DOHH2 (cell line): ENCODE measurements around the gene ESRRB.

Source experiments
- H3F3A ChIP-seq: fragments of 200-600 bp; sonication (generic), shearing (Covaris generic); 2 replicates; pipeline ENCODE4 v1.6.0; 2016; ENCODE audit warnings: antibody characterized with exemption, mild to moderate bottlenecking; ENCODE audit not compliant: control insufficient read depth, insufficient read depth
- H3K27ac ChIP-seq: fragments of 200-600 bp; sonication (generic); 2 replicates; pipeline ENCODE4 v1.5.1; 2014; ENCODE audit warnings: low read depth, mild to moderate bottlenecking, low read length, moderate library complexity
- H3K27me3 ChIP-seq: fragments of 200-600 bp; sonication (generic); 2 replicates; pipeline ENCODE4 v1.6.1; 2014; ENCODE audit warnings: mild to moderate bottlenecking, low read length, mixed read lengths; ENCODE audit not compliant: control insufficient read depth
- H3K36me3 ChIP-seq: fragments of 200-600 bp; sonication (generic); 2 replicates; pipeline ENCODE4 v1.6.1; 2014; ENCODE audit warnings: mild to moderate bottlenecking, low read length, moderate library complexity, mixed read lengths; ENCODE audit not compliant: control insufficient read depth
- H3K4me1 ChIP-seq: fragments of 200-600 bp; sonication (generic); 2 replicates; pipeline ENCODE4 v1.6.1; 2014; ENCODE audit warnings: mild to moderate bottlenecking, low read length, mixed read lengths; ENCODE audit not compliant: control insufficient read depth
- H3K4me2 ChIP-seq: fragments of 200-600 bp; sonication (generic); 2 replicates; pipeline ENCODE4 v1.6.0; 2014; ENCODE audit warnings: mild to moderate bottlenecking, low read length, moderate library complexity
- H3K4me3 ChIP-seq: fragments of 200-600 bp; sonication (generic); 2 replicates; pipeline ENCODE4 v1.5.1; 2014; ENCODE audit warnings: mild to moderate bottlenecking, low read length, mixed read lengths
- H3K79me2 ChIP-seq: fragments of 200-600 bp; sonication (generic); 2 replicates; pipeline ENCODE4 v1.6.1; 2014; ENCODE audit warnings: mild to moderate bottlenecking, low read length, mixed read lengths; ENCODE audit not compliant: control insufficient read depth
- H3K9me2 ChIP-seq: fragments of 200-600 bp; sonication (generic); replicated peaks from 2 replicates; pipeline ENCODE4 v1.6.1; 2014; ENCODE audit warnings: mild to moderate bottlenecking, low read length, mixed read lengths; ENCODE audit not compliant: control insufficient read depth
- H3K9me3 ChIP-seq: fragments of 200-600 bp; sonication (generic); 2 replicates; pipeline ENCODE4 v1.6.1; 2014; ENCODE audit warnings: antibody characterized with exemption, low read length, mixed read lengths; ENCODE audit not compliant: control insufficient read depth, insufficient read depth
- H4K20me1 ChIP-seq: fragments of 200-600 bp; sonication (generic); 2 replicates; pipeline ENCODE4 v1.6.0; 2014; ENCODE audit warnings: low read depth, mild to moderate bottlenecking, antibody characterized with exemption, low read length, moderate library complexity; ENCODE audit not compliant: control insufficient read depth, insufficient read depth
- EZH2phosphoT487 ChIP-seq: fragments of 200-600 bp; sonication (generic); IDR thresholded peaks from 2 replicates; pipeline ENCODE4 v1.6.1; 2017; ENCODE audit warnings: borderline replicate concordance, mild to moderate bottlenecking, antibody characterized with exemption, low read length, moderate library complexity, mixed read lengths
- TF ChIP-seq, protein P1 (sequence below): fragments of 200-600 bp; sonication (generic); IDR thresholded peaks from one replicate; pipeline ENCODE4 v1.5.1; 2014; ENCODE audit warnings: antibody characterized with exemption, mild to moderate bottlenecking, low read depth, low read length; ENCODE audit not compliant: poor library complexity, severe bottlenecking

Gene ESRRB

DNA sequence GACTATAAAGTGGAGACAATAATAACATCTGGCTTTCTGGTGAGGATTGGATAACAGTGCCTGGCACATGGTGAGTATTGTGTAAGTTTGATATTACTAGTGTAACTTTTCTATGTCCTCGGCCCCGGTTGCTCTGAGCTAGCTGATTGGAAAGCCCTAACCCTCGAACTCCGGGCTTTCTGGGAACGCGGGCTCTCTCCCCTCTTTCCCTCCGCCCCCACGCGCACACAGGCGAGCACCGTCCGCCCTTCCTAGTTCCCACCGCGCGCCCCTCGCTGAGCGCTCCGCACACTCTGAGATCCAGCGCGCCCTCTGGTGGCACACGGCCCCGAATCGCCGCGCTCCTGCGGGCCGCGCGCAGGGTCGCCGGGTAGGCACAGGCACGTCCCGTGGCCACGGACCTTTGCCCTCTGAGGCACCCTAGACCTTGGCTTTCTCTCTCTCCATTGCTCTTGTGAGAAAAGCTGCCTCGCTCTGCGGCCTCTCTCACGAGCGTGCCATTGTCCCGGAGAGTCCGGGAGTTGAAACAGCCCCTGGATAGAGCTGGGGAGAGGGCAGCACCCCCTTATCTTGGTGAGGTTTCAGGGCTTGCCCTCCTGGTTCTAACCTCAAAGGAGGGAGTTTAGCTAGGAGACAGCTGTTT, 23.2 kb upstream of the ESRRB start:
- no peaks in the 10 kb centered on the region for H3K36me3 ChIP-seq
- no peak overlapping the region for H3K4me3 ChIP-seq
- H3K9me3 ChIP-seq = no peaks in the 10 kb centered on the region
- peak overlapping the region; percentile 21 for H3K4me2 ChIP-seq
- no peaks in the 10 kb centered on the region for H3K79me2 ChIP-seq
- H3K27ac ChIP-seq = no peak overlapping the region
- H3F3A ChIP-seq = no peaks in the 10 kb centered on the region
- no peak for TF ChIP-seq EZH2phosphoT487
- TF ChIP-seq, protein P1, sequence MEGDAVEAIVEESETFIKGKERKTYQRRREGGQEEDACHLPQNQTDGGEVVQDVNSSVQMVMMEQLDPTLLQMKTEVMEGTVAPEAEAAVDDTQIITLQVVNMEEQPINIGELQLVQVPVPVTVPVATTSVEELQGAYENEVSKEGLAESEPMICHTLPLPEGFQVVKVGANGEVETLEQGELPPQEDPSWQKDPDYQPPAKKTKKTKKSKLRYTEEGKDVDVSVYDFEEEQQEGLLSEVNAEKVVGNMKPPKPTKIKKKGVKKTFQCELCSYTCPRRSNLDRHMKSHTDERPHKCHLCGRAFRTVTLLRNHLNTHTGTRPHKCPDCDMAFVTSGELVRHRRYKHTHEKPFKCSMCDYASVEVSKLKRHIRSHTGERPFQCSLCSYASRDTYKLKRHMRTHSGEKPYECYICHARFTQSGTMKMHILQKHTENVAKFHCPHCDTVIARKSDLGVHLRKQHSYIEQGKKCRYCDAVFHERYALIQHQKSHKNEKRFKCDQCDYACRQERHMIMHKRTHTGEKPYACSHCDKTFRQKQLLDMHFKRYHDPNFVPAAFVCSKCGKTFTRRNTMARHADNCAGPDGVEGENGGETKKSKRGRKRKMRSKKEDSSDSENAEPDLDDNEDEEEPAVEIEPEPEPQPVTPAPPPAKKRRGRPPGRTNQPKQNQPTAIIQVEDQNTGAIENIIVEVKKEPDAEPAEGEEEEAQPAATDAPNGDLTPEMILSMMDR = peak; percentile 91
- no peaks in the 10 kb centered on the region for H3K9me2 ChIP-seq
- no peaks in the 10 kb centered on the region for H4K20me1 ChIP-seq
- H3K4me1 ChIP-seq = no peaks in the 10 kb centered on the region
- peaks cover 6% of the 10 kb centered on the region for H3K27me3 ChIP-seq

DNA sequence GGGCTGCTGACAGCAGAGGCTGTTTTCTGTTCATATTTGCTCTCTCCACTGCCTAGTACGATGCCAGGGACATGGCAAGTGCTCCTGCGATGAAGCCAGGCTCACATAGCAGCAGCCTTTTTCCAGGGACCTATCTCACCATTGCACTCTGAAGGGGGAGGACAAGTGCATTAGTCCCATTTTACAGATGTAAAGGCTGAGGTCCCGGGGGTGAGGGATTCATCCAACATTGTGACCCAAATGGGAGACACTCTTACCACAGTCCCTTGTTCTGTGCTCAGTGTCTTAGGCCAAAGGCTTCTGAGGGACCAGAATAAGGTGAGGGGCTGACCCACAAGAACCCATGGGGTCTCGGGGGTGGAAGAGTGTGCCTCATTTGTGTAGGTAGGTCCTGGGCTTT, 21.6 kb upstream of the ESRRB start:
- Histone ChIP-seq H3K79me2 (no peaks in the 10 kb centered on the region), H3K4me2 (no peak overlapping the region), H3K27ac (no peak overlapping the region), H3F3A (no peaks in the 10 kb centered on the region), H3K27me3 (peaks cover 6% of the 10 kb centered on the region), H3K4me3 (no peak overlapping the region), H3K36me3 (no peaks in the 10 kb centered on the region), H4K20me1 (no peaks in the 10 kb centered on the region), H3K9me3 (no peaks in the 10 kb centered on the region), H3K9me2 (no peaks in the 10 kb centered on the region), H3K4me1 (no peaks in the 10 kb centered on the region)
- TF ChIP-seq, protein P1 = no peak
- no peak for TF ChIP-seq EZH2phosphoT487

GRCh38 chr14:76355771-76356170, 20.2 kb upstream of the ESRRB start:
- no peaks in the 10 kb centered on the region for H3K9me3 ChIP-seq
- no peaks in the 10 kb centered on the region for H3K36me3 ChIP-seq
- H3K4me1 ChIP-seq = no peaks in the 10 kb centered on the region
- no peaks in the 10 kb centered on the region for H3F3A ChIP-seq
- peaks cover 6% of the 10 kb centered on the region for H3K27me3 ChIP-seq
- TF ChIP-seq, protein P1 = no peak
- no peak for TF ChIP-seq EZH2phosphoT487
- H3K4me3 ChIP-seq = no peak overlapping the region
- no peak overlapping the region for H3K4me2 ChIP-seq
- no peaks in the 10 kb centered on the region for H3K9me2 ChIP-seq
- H4K20me1 ChIP-seq = no peaks in the 10 kb centered on the region
- H3K27ac ChIP-seq = no peak overlapping the region
- no peaks in the 10 kb centered on the region for H3K79me2 ChIP-seq
